Esophagus squamous epithelium (tissue), 5 donors: ENCODE measurements around the gene DPH1. TPM values are rescaled to one million over a fixed set of nuclear protein-coding genes. Genes with fewer than 3 reads are reported as not detected.
A peak's percentile ranks its signal among the peaks of the same experiment; 100 is the strongest.

Experiments
- DNase-seq: peaks from one replicate; lab custom pipeline; 2025; lab: John Stamatoyannopoulos, UW
- H3K27ac ChIP-seq, 4 donors: fragments of 200-600 bp; sonication (generic); one replicate each; pipeline ENCODE4 v1.5.1; 2016 to 2019; ENCODE audit warnings: mild to moderate bottlenecking in 1 of 4
- H3K27me3 ChIP-seq, 4 donors: fragments of 200-600 bp; sonication (generic); 1 replicate in 3 of 4; 2 replicates in 1 of 4; pipeline versions ENCODE4 v1.5.1 to v1.6.0; 2017 to 2021; ENCODE audit warnings: antibody characterized with exemption in 1 of 4
- H3K36me3 ChIP-seq, 3 donors: fragments of 200-600 bp; sonication (generic); one replicate each; pipeline ENCODE4 v1.5.1; 2016 to 2019
- H3K4me1 ChIP-seq, 3 donors: fragments of 200-600 bp; sonication (generic); one replicate each; pipeline ENCODE4 v1.5.1; 2017 to 2019
- H3K4me3 ChIP-seq, 4 donors: fragments of 200-600 bp; sonication (generic); 1 replicate in 3 of 4; 2 replicates in 1 of 4; pipeline ENCODE4 v1.5.1; 2016 to 2019; ENCODE audit warnings: mild to moderate bottlenecking in 2 of 4, moderate library complexity in 1 of 4
- H3K9me3 ChIP-seq, 3 donors: fragments of 200-600 bp; sonication (generic); one replicate each; pipeline ENCODE4 v1.5.1; 2016 to 2019
- CTCF ChIP-seq, 6 experiments: fragments of 450-650 bp in 4 of 6; fragments of 200-600 bp in 2 of 6; sonication (generic) in 2 of 6; IDR thresholded peaks; one replicate each; pipeline ENCODE4 v1.5.1; 2016 to 2019; ENCODE audit warnings: antibody characterized with exemption in 6 of 6, mild to moderate bottlenecking in 4 of 6, moderate library complexity in 4 of 6
- POLR2A ChIP-seq, 4 donors: fragments of 450-650 bp; IDR thresholded peaks; one replicate each; pipeline ENCODE4 v1.6.1; 2017; ENCODE audit warnings: antibody characterized with exemption in 4 of 4, mild to moderate bottlenecking in 4 of 4, moderate library complexity in 3 of 4
- WGBS, 2 donors: methylation state at CpG; one replicate each; pipeline ENCODE4 v1.1.5; 2018; 5-methylcytosine and 5-hydroxymethylcytosine counted together
- intact Hi-C: fragments of 100-400 bp; cut with DNase I; formaldehyde crosslinking; loops from one replicate; pipeline ENCODE4 v1.15.0; 2022
- total RNA-seq, 4 donors: library from RNA; depleted of rRNA; stranded (reverse); fragments of >200 nt; gene quantifications; one replicate each; pipeline ENCODE4 v1.1.0, GENCODE V29; 2016
- donor health status: DM: yes; HTN: yes; CAD: no.

Gene DPH1
- total RNA-seq, 4 donors from 2014 or later: 14.9 to 55.7 (median 22.7) TPM

- DNase-seq: no peak
- no peak overlapping the region for H3K4me3 ChIP-seq
- H3K36me3 ChIP-seq: peaks cover 6 to 50% (median 6%) of the 10 kb centered on the region in 3 donors
- intact Hi-C loops: no loop called here
- H3K27me3 ChIP-seq: no peaks in the 10 kb centered on the region
- H3K9me3 ChIP-seq: no peaks in the 10 kb centered on the region
- no peak for TF ChIP-seq CTCF (IDR thresholded peaks at IDR 0.05)
- TF ChIP-seq POLR2A (IDR thresholded peaks at IDR 0.05): peak in 1 of 4 donors; percentile 8
- peaks cover 49 to 78% (median 50%) of the 10 kb centered on the region in 3 donors for H3K4me1 ChIP-seq
- peak overlapping the region; percentile 84 to 95 (median 87) for H3K27ac ChIP-seq
- WGBS, 2 donors: 51 to 52% methylated on average over 12 to 13 of the region's 13 CpGs
These were observed 55.1 kb downstream of the DPH1 start for GRCh38 chr17:2084766-2085647.

- H3K36me3 ChIP-seq: peaks cover 6 to 44% (median 6%) of the 10 kb centered on the region in 3 donors
- TF ChIP-seq POLR2A (IDR thresholded peaks at IDR 0.05) (no peak), CTCF (IDR thresholded peaks at IDR 0.05) (no peak)
- H3K9me3 ChIP-seq: no peaks in the 10 kb centered on the region
- DNase-seq: no peak
- intact Hi-C loops: no loop called here
- H3K4me1 ChIP-seq: peaks cover 49 to 84% (median 55%) of the 10 kb centered on the region in 3 donors
- H3K4me3 ChIP-seq: no peak overlapping the region
- peak overlapping the region; percentile 84 to 95 (median 87) for H3K27ac ChIP-seq
- no peaks in the 10 kb centered on the region for H3K27me3 ChIP-seq
- WGBS, 2 donors: 40 to 41% methylated on average over 2 to 5 of the region's 5 CpGs
These were observed 55.6 kb downstream of the DPH1 start for GRCh38 chr17:2085648-2085949.

GRCh38 chr17:2086306-2086705 lies 56.4 kb downstream of the DPH1 start:
- 83 to 86% methylated on average over 2 to 3 of the region's 3 CpGs for WGBS, 2 donors
- no peak for DNase-seq
- Histone ChIP-seq H3K9me3 (no peaks in the 10 kb centered on the region), H3K4me1 (peaks cover 49 to 91% (median 61%) of the 10 kb centered on the region in 3 donors), H3K27me3 (no peaks in the 10 kb centered on the region), H3K27ac (peak overlapping the region in 3 of 4 donors; percentile 84 to 95 (median 90)), H3K4me3 (no peak overlapping the region), H3K36me3 (peaks cover 0 to 37% (median 2%) of the 10 kb centered on the region in 3 donors)
- intact Hi-C loops: no loop called here
- TF ChIP-seq CTCF (IDR thresholded peaks at IDR 0.05) (no peak), POLR2A (IDR thresholded peaks at IDR 0.05) (no peak)

GRCh38 chr17:2087597-2088211 lies 57.8 kb downstream of the DPH1 start:
- peaks cover 0 to 23% (median 0%) of the 10 kb centered on the region in 3 donors for H3K36me3 ChIP-seq
- intact Hi-C loops: no loop called here
- no peaks in the 10 kb centered on the region for H3K9me3 ChIP-seq
- TF ChIP-seq POLR2A (IDR thresholded peaks at IDR 0.05) (no peak), CTCF (IDR thresholded peaks at IDR 0.05) (no peak)
- H3K4me3 ChIP-seq: no peak overlapping the region
- peaks cover 49 to 89% (median 62%) of the 10 kb centered on the region in 3 donors for H3K4me1 ChIP-seq
- peak overlapping the region in 3 of 4 donors; percentile 84 to 90 (median 86) for H3K27ac ChIP-seq
- 57 to 66% methylated on average over 8 of the region's 10 CpGs for WGBS, 2 donors
- no peaks in the 10 kb centered on the region for H3K27me3 ChIP-seq
- no peak for DNase-seq

GRCh38 chr17:2089021-2089422 lies 59.1 kb downstream of the DPH1 start:
- Histone ChIP-seq H3K9me3 (no peaks in the 10 kb centered on the region), H3K4me1 (peaks cover 42 to 89% (median 51%) of the 10 kb centered on the region in 3 donors), H3K4me3 (peak overlapping the region in 3 of 4 donors; percentile 28 to 51 (median 35)), H3K27me3 (no peaks in the 10 kb centered on the region), H3K27ac (peak overlapping the region; percentile 63 to 90 (median 85)), H3K36me3 (peaks cover 0 to 13% (median 0%) of the 10 kb centered on the region in 3 donors)
- DNase-seq: no peak
- TF ChIP-seq CTCF (IDR thresholded peaks at IDR 0.05) (no peak), POLR2A (IDR thresholded peaks at IDR 0.05) (no peak)
- WGBS, 2 donors: 44 to 45% methylated on average over 8 of the region's 8 CpGs
- intact Hi-C loops: no loop called here
